SK-N-SH (cell line): ENCODE results near the gene FRK. TPM values are rescaled to one million over a fixed set of nuclear protein-coding genes. Genes with fewer than 3 reads are reported as not detected.

ENCODE experiments used
- CTCF ChIA-PET: fragments of 300-600, 350-600 bp; formaldehyde crosslinking; extraction: SDS; loops from one replicate; lab custom pipeline; 2021; lab: Yijun Ruan, JAX
- POLR2A ChIA-PET: fragments of 350-600 bp; sonication (Branson Sonifier 250); formaldehyde crosslinking; extraction: SDS; loops from one replicate; lab custom pipeline; 2020; ENCODE audit warnings: antibody characterized with exemption, inconsistent platforms; lab: Yijun Ruan, JAX
- DNase-seq: peaks from one replicate; pipeline ENCODE4 v3.0.0; 2012
- H2AFZ ChIP-seq: fragments of 200-600 bp; sonication (generic); 2 replicates; pipeline ENCODE4 v1.8.1; 2016; ENCODE audit warnings: antibody characterized with exemption, mild to moderate bottlenecking, low read depth
- H3F3A ChIP-seq: fragments of 200-600 bp; sonication (generic); replicated peaks from 2 replicates; pipeline ENCODE3; 2016; ENCODE audit warnings: antibody characterized with exemption, mild to moderate bottlenecking; ENCODE audit not compliant: insufficient read depth
- H3K27ac ChIP-seq, 2 experiments: fragments of 200-500 bp in 1 of 2; fragments of 200-600 bp in 1 of 2; sonication (Bioruptor generic) in 1 of 2; sonication (generic), shearing (Covaris generic) in 1 of 2; 2 replicates each; pipeline versions ENCODE4 v1.5.1 to v1.6.1; 2014 to 2016; ENCODE audit warnings: low read depth in 2 of 2, inconsistent platforms in 1 of 2, low read length in 1 of 2, mild to moderate bottlenecking in 1 of 2, mixed read lengths in 1 of 2
- H3K27me3 ChIP-seq: fragments of 200-600 bp; sonication (generic), shearing (Covaris generic); 2 replicates; pipeline ENCODE4 v1.6.1; 2016; ENCODE audit warnings: mixed run types; ENCODE audit not compliant: insufficient read depth
- H3K36me3 ChIP-seq, 2 experiments: fragments of 200-500 bp in 1 of 2; fragments of 200-600 bp in 1 of 2; sonication (Bioruptor generic) in 1 of 2; sonication (generic) in 1 of 2; replicated peaks in 1 of 2; 2 replicates each; pipeline versions ENCODE3 to v1.5.1; 2014 to 2016; ENCODE audit warnings: low read length in 1 of 2, mild to moderate bottlenecking in 1 of 2; ENCODE audit not compliant: insufficient read depth in 2 of 2, control insufficient read depth in 1 of 2
- H3K4me1 ChIP-seq, 2 experiments: fragments of 200-500 bp in 1 of 2; fragments of 200-600 bp in 1 of 2; sonication (Bioruptor generic) in 1 of 2; sonication (generic), shearing (Covaris generic) in 1 of 2; 2 replicates each; pipeline versions ENCODE4 v1.5.1 to v1.6.1; 2014 to 2016; ENCODE audit warnings: low read depth in 1 of 2, low read length in 1 of 2, mixed run types in 1 of 2; ENCODE audit not compliant: insufficient read depth in 2 of 2, control insufficient read depth in 1 of 2
- H3K4me2 ChIP-seq: fragments of 200-600 bp; sonication (generic), shearing (Covaris generic); 2 replicates; pipeline ENCODE4 v1.6.1; 2017; ENCODE audit warnings: mixed run types
- H3K4me3 ChIP-seq, 2 experiments: fragments of 200-500 bp in 1 of 2; fragments of 200-600 bp in 1 of 2; sonication (Bioruptor generic) in 1 of 2; sonication (generic), shearing (Covaris generic) in 1 of 2; 2 replicates each; pipeline versions ENCODE4 v1.5.1 to v1.8.1; 2014 to 2016; ENCODE audit warnings: low read depth in 2 of 2, inconsistent platforms in 1 of 2, low read length in 1 of 2, mild to moderate bottlenecking in 1 of 2, mixed read lengths in 1 of 2, moderate library complexity in 1 of 2
- H3K79me2 ChIP-seq: fragments of 200-600 bp; sonication (generic); 2 replicates; pipeline ENCODE4 v1.8.1; 2017; ENCODE audit warnings: mild to moderate bottlenecking; ENCODE audit not compliant: insufficient read depth
- H3K9ac ChIP-seq: fragments of 200-600 bp; sonication (generic); 2 replicates; pipeline ENCODE4 v1.6.1; 2017; ENCODE audit warnings: mixed run types
- H3K9me2 ChIP-seq: fragments of 200-600 bp; sonication (generic); 2 replicates; pipeline ENCODE4 v1.6.1; 2017; ENCODE audit warnings: mixed run types
- H3K9me3 ChIP-seq: fragments of 200-600 bp; sonication (generic); 2 replicates; pipeline ENCODE4 v1.6.1; 2017; ENCODE audit warnings: mixed run types, mild to moderate bottlenecking, moderate library complexity
- H4K20me1 ChIP-seq: fragments of 200-600 bp; sonication (generic); 2 replicates; pipeline ENCODE4 v1.6.1; 2017; ENCODE audit warnings: mild to moderate bottlenecking, mixed run types; ENCODE audit not compliant: insufficient read depth
- ELF1 ChIP-seq: IDR thresholded peaks from 2 replicates; pipeline ENCODE4 v1.4.0; 2012
- EP300 ChIP-seq, 2 experiments: IDR thresholded peaks; 2 replicates each; pipeline versions ENCODE4 v1.4.0 to v1.6.1; 2012; ENCODE audit warnings: borderline replicate concordance in 1 of 2, low read depth in 1 of 2, low read length in 1 of 2
- EZH2phosphoT487 ChIP-seq: fragments of 200-600 bp; sonication (generic); IDR thresholded peaks from 2 replicates; pipeline ENCODE4 v1.6.1; 2017; ENCODE audit warnings: low read depth, mixed run types, mild to moderate bottlenecking, antibody characterized with exemption, moderate library complexity, borderline replicate concordance
- FOSL2 ChIP-seq: IDR thresholded peaks from 2 replicates; pipeline ENCODE4 v1.4.0; 2012; ENCODE audit warnings: low read depth, mild to moderate bottlenecking, moderate library complexity, borderline replicate concordance
- GATA2 ChIP-seq: sonication (generic); formaldehyde crosslinking; IDR thresholded peaks from 2 replicates; pipeline ENCODE4 v1.5.0; 2020; ENCODE audit warnings: mild to moderate bottlenecking, missing genetic modification reagents
- IRF3 ChIP-seq: fragments of 150-350 bp; IDR thresholded peaks from 2 replicates; pipeline ENCODE4 v1.6.1; 2016; ENCODE audit warnings: mild to moderate bottlenecking, low read depth, low read length
- MAX ChIP-seq: IDR thresholded peaks from 2 replicates; pipeline ENCODE4 v1.4.0; 2012; ENCODE audit warnings: low read depth
- MEF2A ChIP-seq: IDR thresholded peaks from 2 replicates; pipeline ENCODE4 v1.4.0; 2012; ENCODE audit warnings: low read depth, borderline replicate concordance
- NFIC ChIP-seq: IDR thresholded peaks from 2 replicates; pipeline ENCODE4 v1.4.0; 2012; ENCODE audit warnings: borderline replicate concordance
- PBX3 ChIP-seq: IDR thresholded peaks from 2 replicates; pipeline ENCODE4; 2012
- POLR2AphosphoS5 ChIP-seq: IDR thresholded peaks from 2 replicates; pipeline ENCODE4 v1.6.1; 2012; ENCODE audit warnings: low read depth, low read length
- RAD21 ChIP-seq: IDR thresholded peaks from 2 replicates; pipeline ENCODE4 v1.6.1; 2012; ENCODE audit warnings: mild to moderate bottlenecking, low read length
- RCOR1 ChIP-seq: fragments of 150-350 bp; IDR thresholded peaks from 2 replicates; pipeline ENCODE4 v1.6.1; 2017; ENCODE audit warnings: antibody characterized with exemption, low read length
- RXRA ChIP-seq: IDR thresholded peaks from 2 replicates; pipeline ENCODE4 v1.4.0; 2012; ENCODE audit warnings: low read depth, mild to moderate bottlenecking, borderline replicate concordance
- SMC3 ChIP-seq: IDR thresholded peaks from 2 replicates; pipeline ENCODE4 v1.6.1; 2012; ENCODE audit warnings: low read depth, low read length, improper control_type of control experiment
- TEAD4 ChIP-seq: IDR thresholded peaks from 2 replicates; pipeline ENCODE4 v1.4.0; 2012; ENCODE audit warnings: mild to moderate bottlenecking, borderline replicate concordance; ENCODE audit not compliant: insufficient read depth
- USF1 ChIP-seq: IDR thresholded peaks from 2 replicates; pipeline ENCODE4 v1.4.0; 2012; ENCODE audit warnings: low read depth, borderline replicate concordance
- USF2 ChIP-seq: fragments of 150-350 bp; IDR thresholded peaks from 2 replicates; pipeline ENCODE4 v1.6.1; 2017; ENCODE audit warnings: antibody characterized with exemption, low read length, low read depth, borderline replicate concordance
- YY1 ChIP-seq: IDR thresholded peaks from 2 replicates; pipeline ENCODE4 v1.4.0; 2012; ENCODE audit warnings: low read depth, mild to moderate bottlenecking
- WGBS: methylation state at CpG from one replicate; pipeline ENCODE4 v1.1.6; 2017; ENCODE audit warnings: low lambda C conversion rate; 5-methylcytosine and 5-hydroxymethylcytosine counted together
- polyA plus RNA-seq, 3 experiments: library from polyadenylated mRNA; depleted of rRNA; stranded (reverse); fragments of >200 nt; gene quantifications; 2 replicates each; pipeline ENCODE4 v1.2.3, GENCODE V29; 2012

FRK gene
- polyA plus RNA-seq, 1 of the 3 experiments (the other 2 are of a cell fraction) = under 0.01 TPM

GRCh38 chr6:115971785-115972184 lies 88.9 kb downstream of the FRK start:
- Histone ChIP-seq H2AFZ (no peak overlapping the region), H4K20me1 (no peaks in the 10 kb centered on the region), H3K27ac (no peak overlapping the region), H3K9me3 (no peaks in the 10 kb centered on the region), H3K4me2 (no peak overlapping the region), H3K4me1 (no peaks in the 10 kb centered on the region; a peak in 1 of 4 replicates), H3K9me2 (no peaks in the 10 kb centered on the region), H3K27me3 (no peaks in the 10 kb centered on the region), H3K36me3 (no peaks in the 10 kb centered on the region), H3K79me2 (no peaks in the 10 kb centered on the region), H3K9ac (no peak overlapping the region), H3F3A (no peaks in the 10 kb centered on the region), H3K4me3 (no peak overlapping the region)
- 47% methylated on average over 2 of the region's 2 CpGs for WGBS
- DNase-seq = no peak
- TF ChIP-seq EP300 (IDR thresholded peaks at IDR 0.05; ENCODE audit: borderline replicate concordance in 1 of 2, low read depth in 1 of 2, low read length in 1 of 2) (no peak), USF1 (no peak), RAD21 (no peak), GATA2 (CRISPR knock-in tag) (no peak), YY1 (no peak), MEF2A (no peak), FOSL2 (no peak), TEAD4 (no peak), EZH2phosphoT487 (no peak), RCOR1 (no peak), NFIC (no peak), PBX3 (no peak), IRF3 (no peak), POLR2AphosphoS5 (no peak), ELF1 (no peak), SMC3 (no peak), RXRA (no peak), USF2 (no peak), MAX (no peak)
- CTCF ChIA-PET = interaction anchor here (1.1 kb wide), 1 partner anchor 40 kb away, joined by 3 read pairs; no protein-coding TSS in a partner anchor
- POLR2A ChIA-PET = no interaction called here
